Right ventricle myocardium inferior (tissue), 1 donor: ENCODE measurements around the gene PALM. TPM values are rescaled to one million over a fixed set of nuclear protein-coding genes. Genes with fewer than 3 reads are reported as not detected.

Experiments used
- ATAC-seq: fragments of 200-7000 bp; cut with Tn5 transposase; one replicate; pipeline ENCODE4 v1.9.1; 2020; ENCODE audit warnings: mild to moderate bottlenecking, moderate library complexity
- DNase-seq: peaks from one replicate; pipeline ENCODE4 v3.0.0; 2021; ENCODE audit errors: missing footprints
- intact Hi-C: fragments of 100-400 bp; cut with DNase I; formaldehyde crosslinking; loops from one replicate; pipeline ENCODE4 v1.11.0; 2022
- total RNA-seq: library from RNA; stranded (reverse); fragmentation: NEBNext Ultra II Directional; extraction: Animal tissue kit (Norgen Biotek cat#: 25700); gene quantifications from one replicate; pipeline ENCODE4 v1.2.1, GENCODE V29; 2021
- donor health status: DM: no; HTN: yes; CAD: no; lungs with severe emphysema.

The PALM gene
- total RNA-seq, 1 donor from 2014 or later: 34.0 TPM

DNA sequence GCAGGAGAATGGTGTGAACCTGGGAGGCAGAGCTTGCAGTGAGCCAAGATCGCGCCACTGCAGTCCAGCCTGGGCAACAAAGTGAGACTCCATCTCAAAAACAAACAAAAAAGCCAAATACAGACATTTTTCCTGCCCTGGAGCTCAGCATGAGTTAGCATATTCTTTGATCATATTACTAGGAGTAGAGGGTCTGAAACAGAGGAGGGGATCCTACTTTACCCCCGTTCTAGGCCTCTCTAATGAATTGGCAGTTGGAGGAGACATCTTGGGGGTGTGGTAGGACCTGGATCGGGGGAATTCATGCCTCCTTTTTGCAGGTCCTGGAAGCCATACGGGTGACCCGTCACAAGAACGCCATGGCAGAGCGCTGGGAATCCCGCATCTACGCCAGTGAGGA lies 54.4 kb downstream of the PALM start:
- ATAC-seq (no peak), DNase-seq (no peak)
- intact Hi-C loops: no loop called here

DNA sequence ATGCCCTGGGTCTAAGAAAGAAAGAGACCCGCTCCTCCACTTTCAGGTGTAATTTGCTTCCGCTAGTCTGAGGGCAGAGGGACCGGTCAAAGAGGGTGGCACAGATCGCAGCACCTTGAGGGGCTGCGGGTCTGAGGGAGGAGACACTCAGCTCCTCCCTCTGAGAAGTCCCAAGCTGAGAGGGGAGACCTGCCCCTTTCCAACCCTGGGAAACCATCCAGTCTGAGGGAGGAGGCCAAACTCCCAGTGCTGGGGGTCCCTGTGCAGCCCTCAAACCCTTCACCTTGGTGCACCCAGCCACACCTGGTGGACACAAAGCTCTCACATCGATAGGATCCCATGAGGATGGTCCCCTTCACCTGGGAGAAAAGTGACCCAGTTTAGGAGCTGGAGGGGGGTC lies 55.1 kb downstream of the PALM start:
- no peak for DNase-seq
- no peak for ATAC-seq
- intact Hi-C loops: no loop called here

DNA sequence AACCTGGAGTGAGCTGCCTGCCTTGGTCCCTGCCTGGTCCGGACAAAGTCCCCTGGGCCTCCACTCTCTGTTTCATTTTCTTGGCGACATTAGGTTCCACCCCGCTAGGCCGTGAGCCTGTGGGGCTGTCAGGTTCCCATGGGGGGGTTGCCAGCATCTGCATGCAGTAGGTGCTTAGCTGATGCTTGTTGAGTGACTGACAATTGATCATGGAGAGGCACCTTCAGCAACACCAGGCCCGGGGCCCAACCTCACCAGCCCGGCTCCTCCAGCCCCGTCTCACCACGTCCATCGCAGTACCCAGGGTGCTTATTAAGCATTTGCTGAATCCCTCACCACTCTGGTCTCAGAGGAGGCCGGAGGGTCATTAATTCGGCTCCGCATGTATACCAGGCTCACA lies 55.6 kb downstream of the PALM start:
- no peak for ATAC-seq
- no peak for DNase-seq
- intact Hi-C loops: no loop called here

DNA sequence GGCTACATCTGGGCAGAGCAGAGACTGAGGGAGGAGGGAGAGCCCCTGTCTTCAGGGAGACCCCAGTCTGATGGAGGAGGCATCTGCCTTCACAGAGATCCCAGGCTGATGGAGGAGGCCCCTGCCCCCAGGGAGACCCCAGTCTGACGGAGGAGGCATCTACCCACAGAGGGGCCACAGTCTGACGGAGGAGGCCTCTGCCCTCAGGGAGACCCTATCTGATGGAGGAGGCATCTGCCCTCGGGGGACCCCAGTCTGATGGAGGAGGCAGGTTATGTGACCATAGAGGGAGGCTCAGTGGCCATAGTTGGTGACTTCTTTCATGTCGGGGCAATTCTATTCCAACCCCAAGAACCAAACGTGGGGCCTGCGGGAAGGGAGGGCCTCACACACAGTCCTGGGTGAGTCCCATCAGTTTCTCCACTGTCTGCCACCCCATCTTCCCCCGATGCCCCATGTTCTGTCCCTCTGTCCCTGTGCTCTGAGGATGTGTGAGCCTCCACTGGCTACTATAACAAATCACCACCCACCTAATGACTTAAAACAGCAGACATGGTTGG lies 56.5 kb downstream of the PALM start:
- ATAC-seq: no peak
- DNase-seq: no peak
- intact Hi-C loops: no loop called here

DNA sequence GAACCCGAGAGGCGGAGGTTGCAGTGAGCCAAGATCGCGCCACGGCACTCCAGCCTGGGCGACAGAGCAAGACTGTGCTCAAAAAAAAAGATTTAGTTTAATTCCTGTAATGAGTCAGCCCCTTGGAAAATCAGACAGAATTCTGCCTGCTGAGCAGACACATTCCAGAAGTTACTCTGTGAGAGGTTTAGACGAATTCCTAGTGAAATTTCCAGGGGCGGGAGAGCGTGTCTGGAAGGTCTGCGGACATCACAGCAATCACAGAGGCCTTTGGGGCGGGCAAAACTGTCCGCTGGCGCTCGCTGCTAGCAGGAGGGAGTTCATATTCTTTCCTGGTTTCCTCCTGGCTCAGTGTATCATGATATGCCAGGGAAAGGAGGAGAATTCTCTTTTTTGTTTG lies 59.7 kb downstream of the PALM start:
- intact Hi-C loops: no loop called here
- ATAC-seq (no peak), DNase-seq (peak; percentile 13)

DNA sequence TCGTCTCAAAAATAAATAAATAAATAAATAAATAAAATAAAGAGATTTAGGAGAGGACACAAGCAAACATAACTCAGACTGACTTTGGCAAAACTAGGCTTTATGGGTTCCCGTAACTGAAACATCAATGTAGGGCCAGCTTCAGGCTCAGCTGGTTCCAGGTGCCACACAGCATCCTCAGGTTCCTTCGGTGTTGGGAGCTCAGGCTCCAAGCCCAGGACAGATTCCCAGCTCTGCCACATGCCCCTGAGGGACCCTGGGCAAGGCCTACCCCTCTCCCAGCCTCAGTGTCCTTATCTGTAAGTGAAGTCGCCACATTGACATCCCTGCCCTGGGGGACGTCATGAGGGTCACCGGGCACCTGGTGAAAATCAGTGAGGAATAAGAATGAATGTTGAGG lies 60.9 kb downstream of the PALM start:
- no peak for DNase-seq
- intact Hi-C loops: loop anchor here (1.0 to 2.0 kb wide), 3 partner anchors 87 to 213 kb away; no protein-coding TSS in a partner anchor
- no peak for ATAC-seq

DNA sequence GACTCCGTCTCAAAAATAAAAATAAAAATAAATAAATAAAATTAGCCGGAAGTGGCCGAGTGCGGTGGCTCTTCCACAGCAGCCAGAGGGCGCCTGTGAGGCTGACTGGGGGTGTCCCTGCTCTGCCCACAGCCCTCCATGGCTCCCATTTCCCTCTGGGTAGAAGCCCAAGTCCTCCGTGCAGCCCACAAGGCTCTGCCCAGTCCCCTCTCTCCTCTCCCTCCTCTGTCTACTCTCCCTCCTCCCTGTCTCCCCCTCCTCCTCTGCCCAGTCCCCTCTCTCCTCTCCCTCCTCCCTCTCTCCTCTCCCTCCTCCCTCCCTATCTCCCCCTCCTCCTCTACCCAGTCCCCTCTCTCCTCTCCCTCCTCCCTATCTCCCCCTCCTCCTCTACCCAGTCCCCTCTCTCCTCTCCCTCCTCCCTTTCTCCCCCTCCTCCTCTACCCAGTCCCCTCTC lies 62.6 kb downstream of the PALM start:
- intact Hi-C loops: loop anchor here (2.0 kb wide), 1 partner anchor 85 kb away; no protein-coding TSS in a partner anchor
- DNase-seq (no peak), ATAC-seq (no peak)

DNA sequence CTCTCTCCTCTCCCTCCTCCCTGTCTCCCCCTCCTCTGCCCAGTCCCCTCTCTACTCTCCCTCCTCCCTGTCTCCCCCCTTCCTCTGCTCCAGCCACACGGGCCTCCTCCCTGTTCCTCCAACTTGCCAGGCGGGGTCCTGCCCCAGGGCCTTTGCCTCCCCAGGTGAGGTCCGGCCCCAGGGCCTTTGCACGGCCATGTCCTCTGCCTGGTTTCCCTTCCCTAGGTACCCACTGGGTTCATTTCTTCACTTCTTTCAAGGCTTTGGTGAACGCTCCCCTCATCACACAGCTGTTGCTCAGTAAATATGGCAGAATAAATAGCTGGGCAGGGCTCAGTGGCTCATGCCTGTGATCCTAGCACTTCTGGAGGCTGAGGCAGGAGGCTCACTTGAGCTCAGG lies 63.3 kb downstream of the PALM start:
- DNase-seq (no peak), ATAC-seq (no peak)
- intact Hi-C loops: no loop called here

DNA sequence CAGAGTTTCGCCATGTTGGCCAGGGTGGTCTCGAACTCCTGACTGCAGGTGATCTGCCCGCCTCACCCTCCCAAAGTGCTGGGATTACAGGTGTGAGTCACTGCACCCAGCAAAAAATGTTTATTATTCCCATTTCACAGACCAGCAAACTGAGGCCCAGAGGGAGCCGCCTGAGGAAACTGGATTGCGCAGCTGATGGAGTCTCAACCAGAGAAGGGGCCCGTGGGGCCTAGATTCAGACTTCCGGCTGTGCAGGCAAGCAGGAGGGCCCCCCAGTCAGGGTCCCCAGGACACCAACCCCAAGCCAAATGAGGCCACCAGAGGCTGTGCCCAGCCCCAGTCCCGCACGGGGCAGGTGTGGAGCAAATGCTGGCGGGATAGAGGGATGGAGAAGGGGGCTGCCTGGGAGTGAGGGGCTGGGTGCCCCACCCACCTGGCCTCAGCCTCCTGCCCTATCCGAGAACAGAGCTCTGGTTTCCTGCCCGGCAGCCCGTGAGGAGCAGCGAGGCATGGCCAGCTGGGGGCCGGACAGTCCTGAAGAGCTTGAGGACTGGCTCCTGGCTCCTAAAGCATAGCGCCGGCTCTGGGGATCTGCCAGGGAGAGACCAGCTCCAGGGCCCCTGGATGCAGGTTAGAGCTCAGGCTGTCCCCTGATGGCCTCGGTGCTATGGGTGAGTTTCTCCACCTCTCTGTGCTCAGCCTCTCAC lies 64.1 kb downstream of the PALM start:
- intact Hi-C loops: no loop called here
- ATAC-seq (no peak), DNase-seq (peak; percentile 30)

DNA sequence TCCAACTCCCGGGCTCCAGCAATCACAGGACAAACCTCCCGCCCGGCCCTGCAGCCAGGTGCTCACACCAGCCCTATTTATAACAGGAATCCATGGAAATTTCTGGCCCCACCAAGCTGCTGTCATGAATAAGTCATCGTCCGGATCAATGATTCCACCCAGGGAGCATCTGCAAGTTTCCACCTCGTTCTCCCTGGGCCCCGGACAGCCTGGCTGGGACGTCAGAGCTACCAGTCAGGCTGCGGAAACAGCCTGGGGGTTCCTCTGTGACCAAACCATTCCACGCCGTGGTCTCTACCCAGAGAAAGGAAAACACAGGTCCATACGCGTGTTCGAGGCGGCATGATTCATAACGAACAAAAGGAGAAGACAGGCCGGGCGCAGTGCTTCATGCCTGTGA lies 67.8 kb downstream of the PALM start:
- no peak for ATAC-seq
- intact Hi-C loops: no loop called here
- peak; percentile 27 for DNase-seq

DNA sequence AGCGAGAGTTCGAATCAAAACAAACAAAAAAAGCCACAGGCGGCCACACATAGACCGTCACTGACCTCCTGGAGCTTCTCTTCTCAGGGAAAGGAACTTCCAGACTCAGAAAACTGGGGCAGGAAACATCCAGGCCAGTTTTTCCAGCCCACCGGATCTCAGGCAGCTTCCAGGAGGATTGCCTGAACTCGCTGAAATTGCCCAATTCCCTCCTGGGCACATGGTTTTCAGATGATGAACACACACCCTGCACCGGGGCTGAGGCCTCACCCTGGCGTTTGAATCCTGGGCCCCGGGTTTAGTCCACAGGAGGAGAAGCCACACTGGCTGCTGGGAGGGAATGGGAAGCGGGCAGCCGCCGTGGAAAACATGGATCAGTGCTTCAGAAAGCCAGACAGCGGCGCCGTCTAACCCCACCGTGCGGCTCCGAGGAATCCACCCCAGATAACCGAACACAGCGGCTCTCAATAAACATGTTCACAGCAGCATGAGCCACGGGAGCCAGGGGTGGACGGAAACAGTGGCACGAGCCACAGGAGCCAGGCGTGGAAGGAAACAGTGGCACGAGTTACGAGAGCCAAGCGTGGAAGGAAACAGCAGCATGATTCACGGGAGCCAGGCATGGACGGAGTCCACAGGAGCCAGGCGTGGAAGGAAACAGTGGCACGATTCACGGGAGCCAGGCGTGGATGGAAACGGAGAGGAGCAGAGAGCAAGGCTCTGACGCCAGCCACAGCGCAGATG lies 70.3 kb downstream of the PALM start:
- ATAC-seq (peak; percentile 59), DNase-seq (peak; percentile 63)
- intact Hi-C loops: no loop called here

DNA sequence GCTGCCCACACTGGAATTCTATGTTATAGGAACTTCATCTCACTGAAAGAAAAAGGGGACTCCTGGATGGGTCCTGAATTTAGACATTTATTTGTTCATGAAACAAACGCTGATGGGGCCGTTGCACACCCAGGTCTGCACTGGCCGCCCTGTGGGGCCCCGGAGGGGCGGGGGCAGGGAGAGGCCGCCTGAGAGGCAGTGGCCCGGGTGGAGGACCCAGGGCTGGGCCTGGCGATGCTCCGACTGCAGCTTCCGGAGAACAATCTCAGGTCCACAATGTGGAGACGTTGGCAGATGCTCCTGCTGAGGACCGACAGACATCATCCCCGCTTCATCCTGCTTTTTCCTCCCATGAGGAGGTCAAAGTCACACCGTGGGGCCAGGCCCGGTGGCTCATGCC lies 72.2 kb downstream of the PALM start:
- peak; percentile 41 for DNase-seq
- ATAC-seq: no peak
- intact Hi-C loops: no loop called here

DNA sequence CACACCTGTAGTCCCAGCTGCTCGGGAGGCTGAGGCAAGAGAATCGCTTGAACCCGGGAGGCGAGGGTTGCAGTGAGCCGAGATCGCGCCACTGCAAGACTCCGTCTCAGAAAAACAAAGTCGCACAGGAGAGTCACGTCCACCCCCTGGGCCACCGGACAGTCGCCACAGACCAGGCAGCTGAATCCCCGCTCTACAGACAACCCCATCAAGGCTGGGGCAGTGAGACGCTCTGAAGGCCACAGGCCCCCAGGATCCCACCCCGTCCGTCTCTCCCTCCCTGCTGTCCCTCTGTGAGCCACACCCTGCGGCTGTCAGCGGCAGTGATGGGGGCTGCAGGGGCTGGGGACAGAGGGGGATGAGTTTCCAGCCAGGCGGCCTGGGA lies 73.1 kb downstream of the PALM start:
- no peak for ATAC-seq
- DNase-seq: peak; percentile 11
- intact Hi-C loops: loop anchor here (2.0 kb wide), 1 partner anchor 17 kb away; no protein-coding TSS in a partner anchor

DNA sequence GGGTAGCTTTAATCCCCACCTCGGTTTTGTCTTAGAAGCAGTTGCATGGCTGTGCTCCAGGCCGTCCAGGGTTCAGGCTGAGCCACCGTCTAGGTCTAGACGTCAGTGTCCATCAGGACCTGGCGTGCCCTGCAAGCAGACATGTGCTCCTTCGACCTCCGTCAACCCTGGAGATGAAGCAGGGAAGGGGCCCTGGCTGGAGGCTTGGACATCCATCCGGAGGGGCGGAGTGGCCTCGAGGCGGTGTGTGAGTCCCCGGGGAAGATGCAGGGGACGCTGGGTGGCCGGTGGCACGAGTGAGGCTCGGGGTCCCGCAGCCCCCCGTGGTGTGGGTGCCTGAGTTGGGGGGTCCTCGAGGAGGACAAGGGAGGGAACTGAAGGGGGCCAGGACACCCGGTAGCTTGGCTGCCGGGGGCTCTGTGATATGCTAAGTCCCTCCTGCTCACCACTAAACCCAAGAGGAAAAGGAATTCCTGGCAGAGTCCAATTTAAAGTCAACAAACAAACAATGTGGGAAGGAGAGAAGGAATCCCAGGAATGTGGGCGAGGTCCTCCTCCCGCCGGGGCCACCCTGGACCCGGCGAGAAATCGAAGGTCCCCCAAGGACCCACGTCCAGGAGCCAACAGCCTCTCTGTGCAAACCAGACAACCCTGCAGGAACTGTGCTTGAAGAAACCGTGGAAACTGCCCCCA lies 73.6 kb downstream of the PALM start:
- DNase-seq (peak; percentile 67), ATAC-seq (peak; percentile 20)
- intact Hi-C loops: loop anchor here (2.0 kb wide), 1 partner anchor 16 kb away; no protein-coding TSS in a partner anchor

DNA sequence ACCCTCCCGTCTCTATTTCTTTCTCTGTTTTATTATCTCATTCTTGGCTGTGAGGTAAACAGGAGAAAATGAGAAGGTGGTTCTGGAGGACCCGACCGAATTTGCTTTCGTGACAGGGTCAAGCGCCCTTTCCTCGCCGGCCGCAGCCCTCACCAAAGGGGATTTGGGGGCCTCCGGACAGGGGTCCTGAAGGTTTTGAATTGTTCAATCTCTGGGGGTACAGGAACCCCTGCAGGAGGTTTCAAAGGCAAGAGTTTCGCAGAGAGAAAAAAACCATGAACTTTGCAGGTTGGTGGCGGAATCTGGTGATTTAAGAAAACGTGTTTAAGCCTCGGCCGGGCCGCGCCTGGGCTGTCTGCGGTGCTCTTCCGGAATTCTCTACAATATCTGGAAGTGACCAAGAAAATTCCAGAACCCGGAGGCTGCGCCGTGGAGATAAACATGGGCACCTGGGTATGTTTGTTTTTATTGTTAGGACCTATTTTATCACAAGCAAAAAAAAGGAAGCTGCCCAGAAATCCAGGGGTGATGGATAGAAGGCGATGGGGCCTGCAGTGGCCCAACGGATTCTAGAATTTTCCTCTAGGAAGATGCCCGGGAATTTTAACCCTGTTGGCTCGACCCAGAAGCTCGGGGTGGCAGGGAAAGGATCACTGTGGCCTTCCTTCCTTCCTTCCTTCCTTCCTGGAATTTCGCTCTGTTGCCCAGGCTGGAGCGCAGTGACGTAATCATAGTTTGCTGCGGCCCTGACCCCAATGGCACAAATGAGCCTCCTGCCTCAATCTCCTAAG lies 74.3 kb downstream of the PALM start:
- intact Hi-C loops: loop anchor here (2.0 kb wide), 1 partner anchor 16 kb away; no protein-coding TSS in a partner anchor
- no peak for ATAC-seq
- DNase-seq: peak; percentile 4

DNA sequence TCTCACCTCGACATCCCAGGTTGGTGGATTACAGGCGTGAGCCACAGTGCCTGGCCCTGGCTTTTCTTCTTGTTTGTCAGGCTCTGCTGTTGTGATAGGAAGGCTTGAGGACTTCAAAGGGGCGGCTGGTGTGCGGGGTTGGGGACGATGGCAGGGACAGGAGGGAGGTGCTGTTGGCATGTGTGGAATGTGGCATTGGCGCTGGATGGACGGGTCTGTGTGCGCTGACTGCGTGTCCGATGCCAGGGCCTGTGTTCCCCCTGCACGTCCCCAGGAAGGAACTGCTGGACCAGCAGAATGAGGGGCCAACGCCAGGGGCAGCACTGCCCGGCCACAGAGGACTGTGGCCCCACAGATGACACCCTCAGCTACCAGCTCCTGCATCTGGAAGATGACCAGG lies 75.8 kb downstream of the PALM start:
- no peak for ATAC-seq
- no peak for DNase-seq
- intact Hi-C loops: no loop called here

DNA sequence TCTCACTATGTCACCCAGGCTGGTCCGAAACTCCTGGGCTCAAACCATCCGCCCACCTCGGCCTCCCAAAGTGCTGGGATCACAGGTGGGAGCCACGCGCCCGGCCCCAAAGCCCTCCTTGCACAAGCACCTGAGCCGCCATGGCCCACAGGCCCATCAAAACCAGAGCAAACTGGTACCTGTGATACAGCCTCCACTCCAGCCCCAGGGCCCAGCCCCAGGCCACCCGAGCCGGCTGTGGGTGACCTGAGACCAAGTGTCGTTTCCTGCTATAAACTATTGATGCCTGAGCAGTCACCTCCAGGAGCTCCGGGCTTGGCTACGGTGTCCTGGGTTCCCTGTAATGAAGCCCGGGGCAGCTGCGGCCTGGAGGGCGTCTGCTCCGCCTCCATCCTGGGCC lies 78.8 kb downstream of the PALM start:
- ATAC-seq: no peak
- intact Hi-C loops: no loop called here
- DNase-seq: no peak

DNA sequence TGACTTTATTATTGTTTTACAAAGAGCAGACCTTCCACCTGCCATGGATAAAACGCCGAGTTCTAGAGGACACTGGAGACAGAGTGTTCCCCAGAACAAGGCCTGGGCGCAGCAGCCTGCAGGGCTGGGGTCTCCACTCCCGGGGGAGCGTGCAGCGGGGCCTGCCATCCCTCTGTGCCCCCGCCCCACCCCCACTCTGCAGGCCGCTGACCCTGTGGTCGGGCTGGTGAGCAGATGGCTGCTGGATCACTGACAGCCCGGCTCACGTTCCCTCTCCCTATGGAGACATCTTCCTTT lies 79.9 kb downstream of the PALM start:
- ATAC-seq (no peak), DNase-seq (no peak)
- intact Hi-C loops: no loop called here
